Liver (tissue), 9 donors: ENCODE results near the gene AFF2. TPM values are rescaled to one million over a fixed set of nuclear protein-coding genes. Genes with fewer than 3 reads are reported as not detected.

Experiments
- DNase-seq: peaks from one replicate; pipeline ENCODE4 v3.0.0-alpha.2; 2017; ENCODE audit warnings: low spot score
- H3K27ac ChIP-seq, 2 donors: one replicate each; pipeline ENCODE4 v1.7.0; 2013; ENCODE audit warnings: inconsistent platforms in 2 of 2, low read length in 2 of 2, control low read depth in 1 of 2, low read depth in 1 of 2, mild to moderate bottlenecking in 1 of 2
- H3K27me3 ChIP-seq, 4 donors: one replicate each; pipeline versions ENCODE4 v1.6.1 to v1.7.0; 2013; ENCODE audit warnings: low read length in 3 of 4, inconsistent platforms in 1 of 4, mild to moderate bottlenecking in 1 of 4, moderate library complexity in 1 of 4; ENCODE audit not compliant: control insufficient read depth in 4 of 4, insufficient read depth in 4 of 4
- H3K36me3 ChIP-seq, 4 donors: one replicate each; pipeline versions ENCODE4 v1.6.1 to v1.7.0; 2013; ENCODE audit warnings: low read length in 3 of 4, mild to moderate bottlenecking in 3 of 4, low read depth in 1 of 4, moderate library complexity in 1 of 4; ENCODE audit not compliant: control insufficient read depth in 4 of 4, insufficient read depth in 3 of 4
- H3K4me1 ChIP-seq, 4 donors: one replicate each; pipeline versions ENCODE4 v1.6.1 to v1.7.0; 2013; ENCODE audit warnings: low read length in 3 of 4, mild to moderate bottlenecking in 3 of 4, moderate library complexity in 1 of 4; ENCODE audit not compliant: control insufficient read depth in 4 of 4, insufficient read depth in 4 of 4
- H3K4me3 ChIP-seq, 3 donors: one replicate each; pipeline versions ENCODE4 v1.6.1 to v1.7.0; 2013; ENCODE audit warnings: low read length in 3 of 3, control low read depth in 1 of 3, low read depth in 1 of 3, mild to moderate bottlenecking in 1 of 3
- H3K9ac ChIP-seq, 2 donors: one replicate each; pipeline ENCODE4 v1.7.0; 2013; ENCODE audit warnings: low read length in 2 of 2, mild to moderate bottlenecking in 2 of 2, moderate library complexity in 2 of 2, control low read depth in 1 of 2, low read depth in 1 of 2
- H3K9me3 ChIP-seq, 4 donors: one replicate each; pipeline versions ENCODE4 v1.6.1 to v1.7.0; 2013; ENCODE audit warnings: low read length in 3 of 4; ENCODE audit not compliant: control insufficient read depth in 4 of 4
- ATF3 ChIP-seq: IDR thresholded peaks from 2 replicates; pipeline ENCODE4 v1.6.1; 2016; ENCODE audit warnings: antibody characterized with exemption
- CTCF ChIP-seq: fragments of 150-350 bp; IDR thresholded peaks from 2 replicates; pipeline ENCODE4 v1.5.1; 2017; ENCODE audit warnings: improper control_type of control experiment, low read depth, low read length; ENCODE audit not compliant: missing input control
- EGR1 ChIP-seq, 2 donors: IDR thresholded peaks; 2 replicates each; pipeline ENCODE4 v1.6.1; 2016 to 2018; ENCODE audit warnings: antibody characterized with exemption in 2 of 2, low read depth in 2 of 2
- FOXA1 ChIP-seq: IDR thresholded peaks from 2 replicates; pipeline ENCODE4 v1.6.1; 2016; ENCODE audit warnings: antibody characterized with exemption
- FOXA2 ChIP-seq: IDR thresholded peaks from 2 replicates; pipeline ENCODE4 v1.6.1; 2016; ENCODE audit warnings: antibody characterized with exemption
- GABPA ChIP-seq, 2 donors: IDR thresholded peaks in 1 of 2; conservative IDR thresholded peaks in 1 of 2; 2 replicates each; pipeline ENCODE4 v1.6.1; 2016; ENCODE audit warnings: antibody characterized with exemption in 2 of 2, mild to moderate bottlenecking in 1 of 2, moderate library complexity in 1 of 2
- HNF4A ChIP-seq, 2 donors: conservative IDR thresholded peaks; 2 replicates each; pipeline ENCODE4 v1.6.1; 2016; ENCODE audit warnings: antibody characterized with exemption in 2 of 2, mild to moderate bottlenecking in 2 of 2
- HNF4G ChIP-seq: IDR thresholded peaks from 2 replicates; pipeline ENCODE4 v1.6.1; 2016; ENCODE audit warnings: antibody characterized with exemption
- JUND ChIP-seq, 2 donors: IDR thresholded peaks; 2 replicates each; pipeline ENCODE4 v1.6.1; 2016; ENCODE audit warnings: antibody characterized with exemption in 2 of 2
- MAX ChIP-seq: IDR thresholded peaks from 2 replicates; pipeline ENCODE4 v1.6.1; 2016; ENCODE audit warnings: antibody characterized with exemption
- NR2F2 ChIP-seq: IDR thresholded peaks from 2 replicates; pipeline ENCODE4 v1.6.1; 2016; ENCODE audit warnings: antibody characterized with exemption
- RAD21 ChIP-seq, 2 donors: IDR thresholded peaks; 2 replicates each; pipeline ENCODE4 v1.6.1; 2016; ENCODE audit warnings: antibody characterized with exemption in 2 of 2, mild to moderate bottlenecking in 2 of 2
- REST ChIP-seq: IDR thresholded peaks from 2 replicates; pipeline ENCODE4 v1.6.1; 2016; ENCODE audit warnings: antibody characterized with exemption, mild to moderate bottlenecking
- RXRA ChIP-seq, 2 donors: IDR thresholded peaks; 2 replicates each; pipeline ENCODE4 v1.6.1; 2017 to 2018; ENCODE audit warnings: antibody characterized with exemption in 2 of 2, mild to moderate bottlenecking in 1 of 2
- SP1 ChIP-seq: IDR thresholded peaks from 2 replicates; pipeline ENCODE4 v1.6.1; 2018; ENCODE audit warnings: antibody characterized with exemption, mild to moderate bottlenecking
- TAF1 ChIP-seq: conservative IDR thresholded peaks from 2 replicates; pipeline ENCODE4 v1.6.1; 2016; ENCODE audit warnings: antibody characterized with exemption, mild to moderate bottlenecking
- YY1 ChIP-seq: IDR thresholded peaks from 2 replicates; pipeline ENCODE4 v1.6.1; 2016; ENCODE audit warnings: antibody characterized with exemption, mild to moderate bottlenecking
- ZBTB33 ChIP-seq: IDR thresholded peaks from 2 replicates; pipeline ENCODE4 v1.6.1; 2016; ENCODE audit warnings: antibody characterized with exemption
- WGBS: extraction: QIAGEN DNeasy Blood & Tissue Kit; methylation state at CpG from one replicate; pipeline ENCODE4 v1.1.7; 2013; 5-methylcytosine and 5-hydroxymethylcytosine counted together
- polyA plus RNA-seq, 2 donors: library from polyadenylated mRNA; stranded (reverse) in 1 of 2; unstranded in 1 of 2; fragments of 200-250 nt in 1 of 2; fragments of >200 nt in 1 of 2; fragmentation: Nextera tagmentation in 1 of 2; extraction: Ambion mirVana in 1 of 2; gene quantifications; one replicate each; pipeline versions ENCODE4 v1.2.1 to v1.2.3, GENCODE V29; 2013 to 2015
- total RNA-seq, 2 donors: library from RNA; depleted of rRNA; stranded (reverse); fragments of >200 nt; gene quantifications; one replicate each; pipeline ENCODE4 v1.2.3, GENCODE V29; 2014
- donor health status: healthy.
- donor health status: healthy.
- donor health status: healthy.
- donor health status: healthy.
- donor health status: healthy.

Gene AFF2
- total and polyA plus RNA-seq, 4 donors = 0.01 to 1.6 (median 0.50) TPM; not detected in 1

GRCh38 chrX:148670277-148670676 is 169.9 kb downstream of the AFF2 start:
- 52% methylated on average over 3 of the region's 3 CpGs for WGBS
- Histone ChIP-seq H3K4me3 (no peak overlapping the region), H3K9me3 (peaks cover 0 to 4% (median under 1%) of the 10 kb centered on the region in 4 donors), H3K9ac (no peak overlapping the region), H3K27ac (no peak overlapping the region), H3K4me1 (no peaks in the 10 kb centered on the region), H3K36me3 (no peaks in the 10 kb centered on the region), H3K27me3 (no peaks in the 10 kb centered on the region)
- DNase-seq = no peak
- TF ChIP-seq YY1 = no peak
- no peak for TF ChIP-seq CTCF
- TF ChIP-seq RAD21 (IDR thresholded peaks at IDR 0.05) = no peak
- no peak for TF ChIP-seq REST
- TF ChIP-seq HNF4G = no peak
- TF ChIP-seq JUND (IDR thresholded peaks at IDR 0.05) = no peak
- no peak for TF ChIP-seq NR2F2
- no peak for TF ChIP-seq ATF3
- no peak for TF ChIP-seq RXRA (IDR thresholded peaks at IDR 0.05)
- TF ChIP-seq HNF4A (conservative IDR thresholded peaks at IDR 0.05) = no peak
- no peak for TF ChIP-seq SP1
- no peak for TF ChIP-seq FOXA2
- no peak for TF ChIP-seq ZBTB33
- no peak for TF ChIP-seq EGR1 (IDR thresholded peaks at IDR 0.05; ENCODE audit: low read depth in 2 of 2)
- no peak for TF ChIP-seq TAF1
- TF ChIP-seq MAX = no peak
- no peak for TF ChIP-seq FOXA1
- no peak for TF ChIP-seq GABPA (IDR thresholded peaks at IDR 0.05 in 1 of 2, conservative IDR thresholded peaks at IDR 0.05 in 1 of 2)
